SK-N-SH (cell line): ENCODE data around the gene HAAO. TPM values are rescaled to one million over a fixed set of nuclear protein-coding genes. Genes with fewer than 3 reads are reported as not detected.

ENCODE experiments used
- CTCF ChIA-PET: fragments of 300-600, 350-600 bp; formaldehyde crosslinking; extraction: SDS; loops from one replicate; lab custom pipeline; 2021; lab: Yijun Ruan, JAX
- POLR2A ChIA-PET: fragments of 350-600 bp; sonication (Branson Sonifier 250); formaldehyde crosslinking; extraction: SDS; loops from one replicate; lab custom pipeline; 2020; ENCODE audit warnings: antibody characterized with exemption, inconsistent platforms; lab: Yijun Ruan, JAX
- DNase-seq: peaks from one replicate; pipeline ENCODE4 v3.0.0; 2012
- H2AFZ ChIP-seq: fragments of 200-600 bp; sonication (generic); 2 replicates; pipeline ENCODE4 v1.8.1; 2016; ENCODE audit warnings: antibody characterized with exemption, mild to moderate bottlenecking, low read depth
- H3F3A ChIP-seq: fragments of 200-600 bp; sonication (generic); replicated peaks from 2 replicates; pipeline ENCODE3; 2016; ENCODE audit warnings: antibody characterized with exemption, mild to moderate bottlenecking; ENCODE audit not compliant: insufficient read depth
- H3K27ac ChIP-seq, 2 experiments: fragments of 200-500 bp in 1 of 2; fragments of 200-600 bp in 1 of 2; sonication (Bioruptor generic) in 1 of 2; sonication (generic), shearing (Covaris generic) in 1 of 2; 2 replicates each; pipeline versions ENCODE4 v1.5.1 to v1.6.1; 2014 to 2016; ENCODE audit warnings: low read depth in 2 of 2, inconsistent platforms in 1 of 2, low read length in 1 of 2, mild to moderate bottlenecking in 1 of 2, mixed read lengths in 1 of 2
- H3K27me3 ChIP-seq: fragments of 200-600 bp; sonication (generic), shearing (Covaris generic); 2 replicates; pipeline ENCODE4 v1.6.1; 2016; ENCODE audit warnings: mixed run types; ENCODE audit not compliant: insufficient read depth
- H3K36me3 ChIP-seq, 2 experiments: fragments of 200-500 bp in 1 of 2; fragments of 200-600 bp in 1 of 2; sonication (Bioruptor generic) in 1 of 2; sonication (generic) in 1 of 2; replicated peaks in 1 of 2; 2 replicates each; pipeline versions ENCODE3 to v1.5.1; 2014 to 2016; ENCODE audit warnings: low read length in 1 of 2, mild to moderate bottlenecking in 1 of 2; ENCODE audit not compliant: insufficient read depth in 2 of 2, control insufficient read depth in 1 of 2
- H3K4me1 ChIP-seq, 2 experiments: fragments of 200-500 bp in 1 of 2; fragments of 200-600 bp in 1 of 2; sonication (Bioruptor generic) in 1 of 2; sonication (generic), shearing (Covaris generic) in 1 of 2; 2 replicates each; pipeline versions ENCODE4 v1.5.1 to v1.6.1; 2014 to 2016; ENCODE audit warnings: low read depth in 1 of 2, low read length in 1 of 2, mixed run types in 1 of 2; ENCODE audit not compliant: insufficient read depth in 2 of 2, control insufficient read depth in 1 of 2
- H3K4me2 ChIP-seq: fragments of 200-600 bp; sonication (generic), shearing (Covaris generic); 2 replicates; pipeline ENCODE4 v1.6.1; 2017; ENCODE audit warnings: mixed run types
- H3K4me3 ChIP-seq, 2 experiments: fragments of 200-500 bp in 1 of 2; fragments of 200-600 bp in 1 of 2; sonication (Bioruptor generic) in 1 of 2; sonication (generic), shearing (Covaris generic) in 1 of 2; 2 replicates each; pipeline versions ENCODE4 v1.5.1 to v1.8.1; 2014 to 2016; ENCODE audit warnings: low read depth in 2 of 2, inconsistent platforms in 1 of 2, low read length in 1 of 2, mild to moderate bottlenecking in 1 of 2, mixed read lengths in 1 of 2, moderate library complexity in 1 of 2
- H3K79me2 ChIP-seq: fragments of 200-600 bp; sonication (generic); 2 replicates; pipeline ENCODE4 v1.8.1; 2017; ENCODE audit warnings: mild to moderate bottlenecking; ENCODE audit not compliant: insufficient read depth
- H3K9ac ChIP-seq: fragments of 200-600 bp; sonication (generic); 2 replicates; pipeline ENCODE4 v1.6.1; 2017; ENCODE audit warnings: mixed run types
- H3K9me2 ChIP-seq: fragments of 200-600 bp; sonication (generic); 2 replicates; pipeline ENCODE4 v1.6.1; 2017; ENCODE audit warnings: mixed run types
- H3K9me3 ChIP-seq: fragments of 200-600 bp; sonication (generic); 2 replicates; pipeline ENCODE4 v1.6.1; 2017; ENCODE audit warnings: mixed run types, mild to moderate bottlenecking, moderate library complexity
- H4K20me1 ChIP-seq: fragments of 200-600 bp; sonication (generic); 2 replicates; pipeline ENCODE4 v1.6.1; 2017; ENCODE audit warnings: mild to moderate bottlenecking, mixed run types; ENCODE audit not compliant: insufficient read depth
- CHD2 ChIP-seq: fragments of 150-350 bp; IDR thresholded peaks from 2 replicates; pipeline ENCODE4 v1.6.1; 2018; ENCODE audit warnings: low read length; ENCODE audit not compliant: partially characterized antibody
- ELF1 ChIP-seq: IDR thresholded peaks from 2 replicates; pipeline ENCODE4 v1.4.0; 2012
- EZH2phosphoT487 ChIP-seq: fragments of 200-600 bp; sonication (generic); IDR thresholded peaks from 2 replicates; pipeline ENCODE4 v1.6.1; 2017; ENCODE audit warnings: low read depth, mixed run types, mild to moderate bottlenecking, antibody characterized with exemption, moderate library complexity, borderline replicate concordance
- FOSL2 ChIP-seq: IDR thresholded peaks from 2 replicates; pipeline ENCODE4 v1.4.0; 2012; ENCODE audit warnings: low read depth, mild to moderate bottlenecking, moderate library complexity, borderline replicate concordance
- FOXJ3 ChIP-seq: sonication (generic); formaldehyde crosslinking; IDR thresholded peaks from 2 replicates; pipeline ENCODE4 v1.5.1; 2020; ENCODE audit warnings: mild to moderate bottlenecking, missing genetic modification reagents
- FOXM1 ChIP-seq: IDR thresholded peaks from 2 replicates; pipeline ENCODE4 v1.4.0; 2012; ENCODE audit warnings: low read depth, mild to moderate bottlenecking
- GABPA ChIP-seq: IDR thresholded peaks from 2 replicates; pipeline ENCODE4 v1.4.0; 2012; ENCODE audit warnings: low read depth, mild to moderate bottlenecking
- GATA2 ChIP-seq: sonication (generic); formaldehyde crosslinking; IDR thresholded peaks from 2 replicates; pipeline ENCODE4 v1.5.0; 2020; ENCODE audit warnings: mild to moderate bottlenecking, missing genetic modification reagents
- JUND ChIP-seq: IDR thresholded peaks from 2 replicates; pipeline ENCODE4 v1.4.0; 2012
- MEF2A ChIP-seq: IDR thresholded peaks from 2 replicates; pipeline ENCODE4 v1.4.0; 2012; ENCODE audit warnings: low read depth, borderline replicate concordance
- MXI1 ChIP-seq: IDR thresholded peaks from 2 replicates; pipeline ENCODE4 v1.6.1; 2012; ENCODE audit warnings: mild to moderate bottlenecking, low read depth, low read length, improper control_type of control experiment
- NFIC ChIP-seq: IDR thresholded peaks from 2 replicates; pipeline ENCODE4 v1.4.0; 2012; ENCODE audit warnings: borderline replicate concordance
- NRF1 ChIP-seq: IDR thresholded peaks from 2 replicates; pipeline ENCODE4 v1.6.1; 2012; ENCODE audit warnings: low read depth, mild to moderate bottlenecking, low read length
- PBX3 ChIP-seq: IDR thresholded peaks from 2 replicates; pipeline ENCODE4; 2012
- RAD21 ChIP-seq: IDR thresholded peaks from 2 replicates; pipeline ENCODE4 v1.6.1; 2012; ENCODE audit warnings: mild to moderate bottlenecking, low read length
- RFX5 ChIP-seq: IDR thresholded peaks from 2 replicates; pipeline ENCODE4 v1.6.1; 2012; ENCODE audit warnings: mild to moderate bottlenecking, improper control_type of control experiment, low read length
- SIN3A ChIP-seq: IDR thresholded peaks from 2 replicates; pipeline ENCODE4 v1.6.1; 2012; ENCODE audit warnings: low read depth, mild to moderate bottlenecking, low read length, moderate library complexity, borderline replicate concordance
- SMC3 ChIP-seq: IDR thresholded peaks from 2 replicates; pipeline ENCODE4 v1.6.1; 2012; ENCODE audit warnings: low read depth, low read length, improper control_type of control experiment
- TAF1 ChIP-seq: IDR thresholded peaks from 2 replicates; pipeline ENCODE4 v1.6.1; 2012; ENCODE audit warnings: low read depth, mild to moderate bottlenecking, low read length, moderate library complexity, borderline replicate concordance
- TCF12 ChIP-seq: IDR thresholded peaks from 2 replicates; pipeline ENCODE4 v1.4.0; 2012
- TEAD4 ChIP-seq: IDR thresholded peaks from 2 replicates; pipeline ENCODE4 v1.4.0; 2012; ENCODE audit warnings: mild to moderate bottlenecking, borderline replicate concordance; ENCODE audit not compliant: insufficient read depth
- USF2 ChIP-seq: fragments of 150-350 bp; IDR thresholded peaks from 2 replicates; pipeline ENCODE4 v1.6.1; 2017; ENCODE audit warnings: antibody characterized with exemption, low read length, low read depth, borderline replicate concordance
- YY1 ChIP-seq: IDR thresholded peaks from 2 replicates; pipeline ENCODE4 v1.4.0; 2012; ENCODE audit warnings: low read depth, mild to moderate bottlenecking
- WGBS: methylation state at CpG from one replicate; pipeline ENCODE4 v1.1.6; 2017; ENCODE audit warnings: low lambda C conversion rate; 5-methylcytosine and 5-hydroxymethylcytosine counted together
- polyA plus RNA-seq, 3 experiments: library from polyadenylated mRNA; depleted of rRNA; stranded (reverse); fragments of >200 nt; gene quantifications; 2 replicates each; pipeline ENCODE4 v1.2.3, GENCODE V29; 2012
- TF ChIP-seq, protein P1 (sequence below): IDR thresholded peaks from 2 replicates; pipeline ENCODE4 v1.6.1; 2012; ENCODE audit warnings: mild to moderate bottlenecking, low read depth, low read length, moderate library complexity
- TF ChIP-seq, protein P2 (sequence below): fragments of 150-350 bp; IDR thresholded peaks from 2 replicates; pipeline ENCODE4 v1.6.1; 2016; ENCODE audit warnings: mild to moderate bottlenecking, low read depth, low read length

The HAAO gene
- polyA plus RNA-seq, 1 of the 3 experiments (the other 2 are of a cell fraction), result not detected

- no peaks in the 10 kb centered on the region for H4K20me1 ChIP-seq
- peaks cover 0 to 17% of the 10 kb centered on the region in 2 experiments; a peak in 1 of 4 replicates for H3K4me1 ChIP-seq
- peak overlapping the region; percentile 67 to 75 for H3K4me3 ChIP-seq
- no peaks in the 10 kb centered on the region for H3K36me3 ChIP-seq
- H3F3A ChIP-seq, result peaks cover 21% of the 10 kb centered on the region
- H3K4me2 ChIP-seq, result peak overlapping the region; percentile 86
- DNase-seq, result peak; percentile 97
- no peaks in the 10 kb centered on the region for H3K9me3 ChIP-seq
- peak overlapping the region; percentile 98 for H2AFZ ChIP-seq
- CTCF ChIA-PET, result interaction anchor here (0.5 to 3.4 kb wide), 33 partner anchors 9 to 1142 kb away, joined by 3 to 22 read pairs (median 4); partner anchors contain the start of gene KCNG3
- H3K27ac ChIP-seq, result peak overlapping the region; percentile 95 to 99
- H3K9me2 ChIP-seq, result no peaks in the 10 kb centered on the region
- H3K27me3 ChIP-seq, result no peaks in the 10 kb centered on the region
- H3K79me2 ChIP-seq, result no peaks in the 10 kb centered on the region
- POLR2A ChIA-PET, result interaction anchor here (0.7 to 2.5 kb wide), 21 partner anchors 9 to 861 kb away, joined by 3 to 15 read pairs (median 4); partner anchors contain the start of genes HAAO, KCNG3, THADA and ZFP36L2
- WGBS, result 5% methylated on average over 43 of the region's 83 CpGs
- peak overlapping the region; percentile 97 for H3K9ac ChIP-seq
- peak; percentile 43; the same call in 1 of the 2 replicates for TF ChIP-seq MXI1
- no peak for TF ChIP-seq RAD21
- TF ChIP-seq, protein P1, sequence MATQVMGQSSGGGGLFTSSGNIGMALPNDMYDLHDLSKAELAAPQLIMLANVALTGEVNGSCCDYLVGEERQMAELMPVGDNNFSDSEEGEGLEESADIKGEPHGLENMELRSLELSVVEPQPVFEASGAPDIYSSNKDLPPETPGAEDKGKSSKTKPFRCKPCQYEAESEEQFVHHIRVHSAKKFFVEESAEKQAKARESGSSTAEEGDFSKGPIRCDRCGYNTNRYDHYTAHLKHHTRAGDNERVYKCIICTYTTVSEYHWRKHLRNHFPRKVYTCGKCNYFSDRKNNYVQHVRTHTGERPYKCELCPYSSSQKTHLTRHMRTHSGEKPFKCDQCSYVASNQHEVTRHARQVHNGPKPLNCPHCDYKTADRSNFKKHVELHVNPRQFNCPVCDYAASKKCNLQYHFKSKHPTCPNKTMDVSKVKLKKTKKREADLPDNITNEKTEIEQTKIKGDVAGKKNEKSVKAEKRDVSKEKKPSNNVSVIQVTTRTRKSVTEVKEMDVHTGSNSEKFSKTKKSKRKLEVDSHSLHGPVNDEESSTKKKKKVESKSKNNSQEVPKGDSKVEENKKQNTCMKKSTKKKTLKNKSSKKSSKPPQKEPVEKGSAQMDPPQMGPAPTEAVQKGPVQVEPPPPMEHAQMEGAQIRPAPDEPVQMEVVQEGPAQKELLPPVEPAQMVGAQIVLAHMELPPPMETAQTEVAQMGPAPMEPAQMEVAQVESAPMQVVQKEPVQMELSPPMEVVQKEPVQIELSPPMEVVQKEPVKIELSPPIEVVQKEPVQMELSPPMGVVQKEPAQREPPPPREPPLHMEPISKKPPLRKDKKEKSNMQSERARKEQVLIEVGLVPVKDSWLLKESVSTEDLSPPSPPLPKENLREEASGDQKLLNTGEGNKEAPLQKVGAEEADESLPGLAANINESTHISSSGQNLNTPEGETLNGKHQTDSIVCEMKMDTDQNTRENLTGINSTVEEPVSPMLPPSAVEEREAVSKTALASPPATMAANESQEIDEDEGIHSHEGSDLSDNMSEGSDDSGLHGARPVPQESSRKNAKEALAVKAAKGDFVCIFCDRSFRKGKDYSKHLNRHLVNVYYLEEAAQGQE, result 0 out of 2 replicates have a peak, but pooled peaks have one; percentile 44
- peak; percentile 4; the same call in 1 of the 2 replicates for TF ChIP-seq TAF1
- peak; percentile 95 for TF ChIP-seq TEAD4
- 0 out of 2 replicates have a peak, but pooled peaks have one; percentile 3 for TF ChIP-seq SMC3
- peak; percentile 80 for TF ChIP-seq CHD2
- TF ChIP-seq FOXM1, result no peak
- TF ChIP-seq FOSL2, result peak; percentile 79; the same call in 1 of the 2 replicates
- peak; percentile 83 for TF ChIP-seq NRF1
- TF ChIP-seq USF2, result no peak
- TF ChIP-seq PBX3, result no peak
- TF ChIP-seq, protein P2, sequence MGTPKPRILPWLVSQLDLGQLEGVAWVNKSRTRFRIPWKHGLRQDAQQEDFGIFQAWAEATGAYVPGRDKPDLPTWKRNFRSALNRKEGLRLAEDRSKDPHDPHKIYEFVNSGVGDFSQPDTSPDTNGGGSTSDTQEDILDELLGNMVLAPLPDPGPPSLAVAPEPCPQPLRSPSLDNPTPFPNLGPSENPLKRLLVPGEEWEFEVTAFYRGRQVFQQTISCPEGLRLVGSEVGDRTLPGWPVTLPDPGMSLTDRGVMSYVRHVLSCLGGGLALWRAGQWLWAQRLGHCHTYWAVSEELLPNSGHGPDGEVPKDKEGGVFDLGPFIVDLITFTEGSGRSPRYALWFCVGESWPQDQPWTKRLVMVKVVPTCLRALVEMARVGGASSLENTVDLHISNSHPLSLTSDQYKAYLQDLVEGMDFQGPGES, result peak; percentile 43
- no peak for TF ChIP-seq MEF2A
- TF ChIP-seq EZH2phosphoT487, result no peak
- no peak for TF ChIP-seq ELF1
- TF ChIP-seq SIN3A, result peak; percentile 11; the same call in 1 of the 2 replicates
- TF ChIP-seq RFX5, result no peak
- no peak; the same call in 1 of the 2 replicates for TF ChIP-seq JUND
- peak; percentile 3; the same call in 1 of the 2 replicates for TF ChIP-seq TCF12
- TF ChIP-seq YY1, result 0 out of 2 replicates have a peak, but pooled peaks have one; percentile 44
- peak; percentile 43; the same call in 1 of the 2 replicates for TF ChIP-seq GATA2 (CRISPR knock-in tag)
- TF ChIP-seq GABPA, result peak; percentile 36; the same call in 1 of the 2 replicates
- peak; percentile 57; the same call in 1 of the 2 replicates for TF ChIP-seq NFIC
- peak; percentile 44; the same call in 1 of the 2 replicates for TF ChIP-seq FOXJ3 (CRISPR knock-in tag)
Observed at GRCh38 chr2:42810121-42810970, 18.0 kb upstream of the HAAO start.
